Measurements from ENCODE around the gene NPM1. TPM values are rescaled to one million over a fixed set of nuclear protein-coding genes. Genes with fewer than 3 reads are reported as not detected.

The NPM1 gene
- total RNA-seq, 1 donor from 2014 or later = 389 TPM

DNA sequence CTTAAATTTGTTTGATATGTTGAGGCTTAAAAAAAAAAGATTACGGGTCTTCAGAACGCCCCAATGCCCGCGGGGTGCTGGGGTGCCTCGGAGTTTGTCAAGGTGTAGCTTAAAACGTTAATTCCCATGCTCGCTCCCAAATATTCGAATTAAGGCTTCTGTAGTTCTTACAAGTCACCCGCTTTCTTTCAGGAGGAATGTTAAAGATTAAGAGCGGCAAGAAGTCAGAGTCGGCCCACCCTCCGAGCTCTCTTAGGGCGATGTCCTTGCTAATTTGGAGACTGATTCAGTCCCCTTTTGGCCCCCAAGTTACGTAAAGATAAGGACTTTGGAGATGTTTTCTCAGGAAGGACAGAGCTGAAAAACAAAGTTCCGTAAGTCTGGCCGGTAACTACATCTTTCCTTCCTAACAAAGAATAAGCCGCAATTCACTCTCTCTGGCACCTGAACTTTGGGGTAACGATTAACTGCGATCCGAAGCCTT, 746 bp upstream of the NPM1 start:
- no peaks in the 10 kb centered on the region for H3K27me3 ChIP-seq (ENCODE audit: low read depth)
- DNase-seq = no peak
- peaks cover 8% of the 10 kb centered on the region for H3K36me3 ChIP-seq
- H3K4me1 ChIP-seq = peaks cover 45% of the 10 kb centered on the region
- H3K27ac ChIP-seq (replicated peaks) = peak overlapping the region; percentile 88
- intact Hi-C loops (cut with micrococcal nuclease) = no loop called here
- peak overlapping the region; percentile 97 for H3K4me3 ChIP-seq
- no peak for TF ChIP-seq CTCF (IDR thresholded peaks at IDR 0.05; ENCODE audit: borderline replicate concordance)
- H3K9me3 ChIP-seq (replicated peaks) = no peaks in the 10 kb centered on the region

- peak; percentile 70 for DNase-seq
- TF ChIP-seq CTCF (IDR thresholded peaks at IDR 0.05; ENCODE audit: borderline replicate concordance) = no peak
- H3K36me3 ChIP-seq = peaks cover 21% of the 10 kb centered on the region
- intact Hi-C loops (cut with micrococcal nuclease) = no loop called here
- peak overlapping the region; percentile 88 for H3K27ac ChIP-seq (replicated peaks)
- H3K27me3 ChIP-seq (ENCODE audit: low read depth) = no peaks in the 10 kb centered on the region
- H3K4me3 ChIP-seq = peak overlapping the region; percentile 97
- no peaks in the 10 kb centered on the region for H3K9me3 ChIP-seq (replicated peaks)
- H3K4me1 ChIP-seq = peaks cover 52% of the 10 kb centered on the region
These were observed 544 bp downstream of the NPM1 start for GRCh38 chr5:171387970-171388815.

- no peak for DNase-seq
- Histone ChIP-seq H3K27me3 (ENCODE audit: low read depth) (no peaks in the 10 kb centered on the region), H3K4me3 (peak overlapping the region; percentile 97), H3K4me1 (peaks cover 52% of the 10 kb centered on the region), H3K9me3 (replicated peaks) (no peaks in the 10 kb centered on the region), H3K27ac (replicated peaks) (peak overlapping the region; percentile 88), H3K36me3 (peaks cover 27% of the 10 kb centered on the region)
- intact Hi-C loops (cut with micrococcal nuclease) = no loop called here
- TF ChIP-seq CTCF (IDR thresholded peaks at IDR 0.05; ENCODE audit: borderline replicate concordance) = no peak
These were observed 1.1 kb downstream of the NPM1 start for GRCh38 chr5:171388816-171389168.

DNA sequence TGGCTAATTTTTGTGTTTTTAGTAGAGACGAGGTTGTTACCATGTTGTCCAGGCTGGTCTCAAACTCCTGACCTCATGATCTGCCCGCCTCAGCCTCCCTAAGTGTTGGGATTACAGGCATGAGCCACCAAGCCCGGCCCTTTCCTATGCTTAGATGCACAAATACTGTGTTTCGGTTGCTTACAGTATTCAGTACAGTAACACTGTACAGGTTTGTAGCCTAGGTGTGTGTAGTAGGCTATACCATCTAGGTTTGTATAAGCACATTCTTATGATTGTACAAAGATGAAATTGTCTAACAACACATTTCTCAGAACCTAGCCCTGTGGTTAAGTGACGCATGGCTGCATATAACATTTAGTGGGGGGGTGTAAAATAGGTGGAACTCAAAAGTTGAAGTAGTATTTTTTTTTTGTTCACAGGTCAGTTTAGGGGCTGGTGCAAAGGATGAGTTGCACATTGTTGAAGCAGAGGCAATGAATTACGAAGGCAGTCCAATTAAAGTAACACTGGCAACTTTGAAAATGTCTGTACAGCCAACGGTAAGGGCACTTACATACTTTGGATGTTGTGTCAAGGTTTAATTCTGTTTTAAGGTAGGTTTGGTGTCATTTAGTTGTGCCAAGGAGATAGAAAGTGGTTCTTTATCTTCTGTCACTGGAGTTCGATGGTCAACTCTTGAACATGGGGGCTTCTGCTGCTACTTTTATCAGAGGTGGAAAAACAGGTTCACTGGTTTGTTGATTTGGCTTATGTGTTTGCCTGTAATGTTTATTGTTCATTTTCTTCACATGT, 3.4 kb downstream of the NPM1 start:
- intact Hi-C loops (cut with micrococcal nuclease) = no loop called here
- no peak overlapping the region for H3K27ac ChIP-seq (replicated peaks)
- DNase-seq = no peak
- H3K9me3 ChIP-seq (replicated peaks) = no peaks in the 10 kb centered on the region
- no peaks in the 10 kb centered on the region for H3K27me3 ChIP-seq (ENCODE audit: low read depth)
- no peak for TF ChIP-seq CTCF (IDR thresholded peaks at IDR 0.05; ENCODE audit: borderline replicate concordance)
- peaks cover 50% of the 10 kb centered on the region for H3K36me3 ChIP-seq
- peak overlapping the region; percentile 97 for H3K4me3 ChIP-seq
- peaks cover 61% of the 10 kb centered on the region for H3K4me1 ChIP-seq

DNA sequence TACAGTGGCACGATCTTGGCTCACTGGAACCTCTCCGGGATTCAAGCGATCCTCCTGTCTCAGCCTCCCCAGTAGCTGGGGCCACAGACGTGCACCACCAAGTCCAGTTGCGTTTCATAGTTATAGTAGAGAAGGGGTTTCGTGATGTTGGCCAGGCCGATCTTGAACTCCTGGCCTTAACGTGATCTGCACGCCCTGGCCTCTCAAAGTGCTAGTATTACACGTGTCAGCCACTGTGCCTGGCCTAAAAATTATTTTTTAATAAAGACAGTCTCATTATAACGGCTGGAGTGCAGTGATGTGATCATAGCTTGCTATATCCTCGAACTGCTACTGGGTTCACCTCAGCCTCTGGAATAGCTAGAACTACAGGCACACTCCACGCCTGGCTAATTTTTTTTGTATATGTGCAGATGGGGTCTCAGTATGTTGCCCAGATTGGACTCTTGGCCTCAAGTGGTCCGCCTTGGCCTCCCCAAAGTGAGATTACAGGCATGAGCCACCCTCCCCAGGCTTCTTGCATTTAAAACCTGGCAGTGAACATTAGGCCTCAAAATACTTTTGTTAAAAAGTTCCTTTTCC, 4.4 kb downstream of the NPM1 start:
- H3K4me1 ChIP-seq = peaks cover 67% of the 10 kb centered on the region
- TF ChIP-seq CTCF (IDR thresholded peaks at IDR 0.05; ENCODE audit: borderline replicate concordance) = no peak
- no peaks in the 10 kb centered on the region for H3K27me3 ChIP-seq (ENCODE audit: low read depth)
- no peaks in the 10 kb centered on the region for H3K9me3 ChIP-seq (replicated peaks)
- peaks cover 60% of the 10 kb centered on the region for H3K36me3 ChIP-seq
- intact Hi-C loops (cut with micrococcal nuclease) = no loop called here
- H3K27ac ChIP-seq (replicated peaks) = no peak overlapping the region
- DNase-seq = no peak
- H3K4me3 ChIP-seq = no peak overlapping the region
